Adrenal gland (tissue), 12 donors: ENCODE data around the gene KLRC4. TPM values are rescaled to one million over a fixed set of nuclear protein-coding genes. Genes with fewer than 3 reads are reported as not detected.

ENCODE experiments used
- DNase-seq, 7 donors: peaks; one replicate each; pipeline ENCODE4 v3.0.0-alpha.2; 2019 to 2020
- H3K27ac ChIP-seq, 5 donors: fragments of 200-600 bp; sonication (generic) in 4 of 5; 1 replicate in 3 of 5; 2 replicates in 2 of 5; pipeline versions ENCODE4 v1.5.1 to v1.8.0; 2016 to 2020; ENCODE audit warnings: mild to moderate bottlenecking in 1 of 5
- H3K27me3 ChIP-seq: fragments of 200-600 bp; 2 replicates; pipeline ENCODE4 v1.8.0; 2021
- H3K36me3 ChIP-seq, 2 donors: fragments of 200-600 bp; replicated peaks in 1 of 2; 1 replicate in 1 of 2; 2 replicates in 1 of 2; pipeline versions ENCODE4 v1.5.1 to v1.8.0; 2018 to 2022
- H3K4me1 ChIP-seq, 2 donors: fragments of 200-600 bp; replicated peaks in 1 of 2; 1 replicate in 1 of 2; 2 replicates in 1 of 2; pipeline versions ENCODE4 v1.5.1 to v1.8.0; 2018 to 2021
- H3K4me3 ChIP-seq, 4 donors: fragments of 200-600 bp; sonication (generic) in 3 of 4; one replicate each; pipeline ENCODE4 v1.5.1; 2016 to 2018
- H3K9me3 ChIP-seq, 3 donors: fragments of 200-600 bp; sonication (generic) in 1 of 3; replicated peaks in 1 of 3; 1 replicate in 2 of 3; 2 replicates in 1 of 3; pipeline versions ENCODE4 v1.5.1 to v1.8.0; 2016 to 2021
- POLR2A ChIP-seq, 2 donors: fragments of 450-650 bp; IDR thresholded peaks; one replicate each; pipeline ENCODE4 v1.6.1; 2017; ENCODE audit warnings: antibody characterized with exemption in 2 of 2, mild to moderate bottlenecking in 2 of 2, moderate library complexity in 1 of 2
- WGBS, 4 donors: extraction: QIAGEN DNeasy Blood & Tissue Kit in 2 of 4; methylation state at CpG; one replicate each; pipeline versions ENCODE4 v1.1.5 to v1.1.7; 2013 to 2017; 5-methylcytosine and 5-hydroxymethylcytosine counted together
- intact Hi-C, 2 donors: fragments of 100-400 bp; cut with DNase I; formaldehyde crosslinking; loops; one replicate each; pipeline versions ENCODE4 v1.14.1 to v1.15.0; 2022 to 2023
- polyA plus RNA-seq, 3 donors: library from polyadenylated mRNA; stranded (reverse); fragments of 200-250 nt in 2 of 3; fragments of 350-450 nt in 1 of 3; fragmentation: Illumina TruSeq in 1 of 3; extraction: RNeasy Lipid Tissue Mini Kit (QIAGEN cat#74804) in 1 of 3; gene quantifications; one replicate each; pipeline ENCODE4 v1.2.3, GENCODE V29; 2013 to 2014
- total RNA-seq, 9 donors: library from RNA; depleted of rRNA in 4 of 9; stranded (reverse); fragments of >200 nt in 4 of 9; fragments of 120-200 nt in 1 of 9; fragmentation: NEBNext Ultra II Directional in 1 of 9; extraction: Animal tissue kit (Norgen Biotek cat#: 25700) in 1 of 9; gene quantifications; one replicate each; pipeline versions ENCODE4 v1.1.0 to v1.2.4, GENCODE V29; 2013 to 2023
- TF ChIP-seq, protein P1 (sequence below), 6 experiments: fragments of 450-650 bp in 4 of 6; fragments of 200-600 bp in 2 of 6; sonication (generic) in 1 of 6; IDR thresholded peaks; 1 replicate in 5 of 6; 2 replicates in 1 of 6; pipeline versions ENCODE4 v1.5.1 to v1.8.0; 2016 to 2021; ENCODE audit warnings: antibody characterized with exemption in 6 of 6, mild to moderate bottlenecking in 2 of 6, moderate library complexity in 1 of 6
- donor health status: healthy with polysubstance abuse.
- donor health status: Bipolar disorder and iron deficiency.
- donor health status: DM: yes; HTN: yes; CAD: no.
- donor health status: DM: no; HTN: no; CAD: no.
- donor health status: DM: no; HTN: no; CAD: no.
- donor health status: DM: yes; HTN: yes; CAD: no.

KLRC4 gene
- total and polyA plus RNA-seq, 12 donors, result 0.22 TPM; not detected in 11

GRCh38 chr12:10358969-10359368 lies 50.6 kb downstream of the KLRC4 start:
- Histone ChIP-seq H3K9me3 (no peaks in the 10 kb centered on the region), H3K4me3 (no peak overlapping the region), H3K4me1 (peaks cover 6 to 15% of the 10 kb centered on the region in 2 donors), H3K36me3 (no peaks in the 10 kb centered on the region), H3K27ac (no peak overlapping the region), H3K27me3 (no peaks in the 10 kb centered on the region)
- TF ChIP-seq, protein P1, sequence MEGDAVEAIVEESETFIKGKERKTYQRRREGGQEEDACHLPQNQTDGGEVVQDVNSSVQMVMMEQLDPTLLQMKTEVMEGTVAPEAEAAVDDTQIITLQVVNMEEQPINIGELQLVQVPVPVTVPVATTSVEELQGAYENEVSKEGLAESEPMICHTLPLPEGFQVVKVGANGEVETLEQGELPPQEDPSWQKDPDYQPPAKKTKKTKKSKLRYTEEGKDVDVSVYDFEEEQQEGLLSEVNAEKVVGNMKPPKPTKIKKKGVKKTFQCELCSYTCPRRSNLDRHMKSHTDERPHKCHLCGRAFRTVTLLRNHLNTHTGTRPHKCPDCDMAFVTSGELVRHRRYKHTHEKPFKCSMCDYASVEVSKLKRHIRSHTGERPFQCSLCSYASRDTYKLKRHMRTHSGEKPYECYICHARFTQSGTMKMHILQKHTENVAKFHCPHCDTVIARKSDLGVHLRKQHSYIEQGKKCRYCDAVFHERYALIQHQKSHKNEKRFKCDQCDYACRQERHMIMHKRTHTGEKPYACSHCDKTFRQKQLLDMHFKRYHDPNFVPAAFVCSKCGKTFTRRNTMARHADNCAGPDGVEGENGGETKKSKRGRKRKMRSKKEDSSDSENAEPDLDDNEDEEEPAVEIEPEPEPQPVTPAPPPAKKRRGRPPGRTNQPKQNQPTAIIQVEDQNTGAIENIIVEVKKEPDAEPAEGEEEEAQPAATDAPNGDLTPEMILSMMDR (IDR thresholded peaks at IDR 0.05), result no peak
- TF ChIP-seq POLR2A (IDR thresholded peaks at IDR 0.05), result no peak
- intact Hi-C loops, result no loop called here
- no peak for DNase-seq
- WGBS, 4 donors, result 96 to 100% (median 97%) methylated on average over 1 of the region's 1 CpG

- intact Hi-C loops, result no loop called here
- H3K9me3 ChIP-seq, result no peaks in the 10 kb centered on the region
- DNase-seq, result no peak
- peaks cover 5 to 7% of the 10 kb centered on the region in 2 donors for H3K4me1 ChIP-seq
- 77 to 93% (median 84%) methylated on average over 5 of the region's 5 CpGs for WGBS, 4 donors
- TF ChIP-seq, protein P1 (IDR thresholded peaks at IDR 0.05), result no peak
- no peak for TF ChIP-seq POLR2A (IDR thresholded peaks at IDR 0.05)
- H3K4me3 ChIP-seq, result no peak overlapping the region
- H3K27ac ChIP-seq, result no peak overlapping the region
- H3K27me3 ChIP-seq, result no peaks in the 10 kb centered on the region
- no peaks in the 10 kb centered on the region for H3K36me3 ChIP-seq
Measured at GRCh38 chr12:10358131-10358530, 51.4 kb downstream of the KLRC4 start.

Other genes starting within 250 kb of the KLRC4 start
- 1 to 10 TPM in 2 of 9 donors, under 1 TPM in 6, not detected in 1; 0.28 to 1.8 (median 0.60) TPM for gene OLR1, start 237.6 kb downstream of the KLRC4 start, total RNA-seq
- 1 to 10 TPM in 2 of 3 donors, under 1 TPM in 1; 0.37 to 2.2 (median 1.9) TPM for gene OLR1, start 237.6 kb downstream of the KLRC4 start, polyA plus RNA-seq
- 1 to 10 TPM in 1 of 9 donors, under 1 TPM in 5, not detected in 3; 0.07 to 2.3 (median 0.34) TPM for gene TMEM52B, start 230.7 kb downstream of the KLRC4 start, total RNA-seq
- gene TMEM52B, start 230.7 kb downstream of the KLRC4 start, polyA plus RNA-seq, result under 1 TPM; 0.07 to 0.56 (median 0.37) TPM
- gene GABARAPL1, start 196.9 kb downstream of the KLRC4 start, total RNA-seq, result 100 to 1,000 TPM in 4 of 9 donors, 10 to 100 TPM in 5; 71.6 to 260 (median 98.4) TPM
- 100 to 1,000 TPM in 1 of 3 donors, 10 to 100 TPM in 2; 58.2 to 224 (median 58.9) TPM for gene GABARAPL1, start 196.9 kb downstream of the KLRC4 start, polyA plus RNA-seq
- 1 to 10 TPM in 4 of 9 donors, under 1 TPM in 5; 0.12 to 3.1 (median 0.69) TPM for gene KLRD1, start 101.9 kb downstream of the KLRC4 start, total RNA-seq
- gene KLRD1, start 101.9 kb downstream of the KLRC4 start, polyA plus RNA-seq, result 1 to 10 TPM in 1 of 3 donors, under 1 TPM in 2; 0.10 to 1.1 (median 0.16) TPM
- gene KLRK1, start 19.7 kb downstream of the KLRC4 start, total RNA-seq, result 1 to 10 TPM in 3 of 9 donors, under 1 TPM in 4, not detected in 2; 0.25 to 5.2 (median 0.90) TPM
- gene KLRK1, start 19.7 kb downstream of the KLRC4 start, polyA plus RNA-seq, result 1 to 10 TPM; 1.5 to 2.4 (median 2.4) TPM
- gene KLRC3, start 10.8 kb upstream of the KLRC4 start, total RNA-seq, result under 1 TPM in 1 of 9 donors, not detected in 8; 0.17 TPM
- gene KLRC3, start 10.8 kb upstream of the KLRC4 start, polyA plus RNA-seq, result under 1 TPM in 1 of 3 donors, not detected in 2; 0.26 TPM
- gene KLRC2, start 26.3 kb upstream of the KLRC4 start, total RNA-seq, result 1 to 10 TPM in 1 of 9 donors, under 1 TPM in 1, not detected in 7; 0.69 to 3.8 TPM
- not detected for gene KLRC2, start 26.3 kb upstream of the KLRC4 start, polyA plus RNA-seq
- gene KLRC1, start 43.6 kb upstream of the KLRC4 start, total RNA-seq, result under 1 TPM in 4 of 9 donors, not detected in 5; 0.14 to 0.47 (median 0.40) TPM
- gene KLRC1, start 43.6 kb upstream of the KLRC4 start, polyA plus RNA-seq, result under 1 TPM in 2 of 3 donors, not detected in 1; 0.11 to 0.20 TPM
- gene EIF2S3B, start 96.1 kb upstream of the KLRC4 start, total RNA-seq, result 1 to 10 TPM in 2 of 9 donors, under 1 TPM in 6, not detected in 1; 0.25 to 2.6 (median 0.61) TPM
- under 1 TPM; 0.10 to 0.59 (median 0.56) TPM for gene EIF2S3B, start 96.1 kb upstream of the KLRC4 start, polyA plus RNA-seq
- gene MAGOHB, start 203.9 kb upstream of the KLRC4 start, total RNA-seq, result 10 to 100 TPM in 8 of 9 donors, 1 to 10 TPM in 1; 4.4 to 23.3 (median 17.5) TPM
- gene MAGOHB, start 203.9 kb upstream of the KLRC4 start, polyA plus RNA-seq, result 10 to 100 TPM; 20.7 to 38.7 (median 30.0) TPM